ENCODE results near the gene NOC4L. TPM values are rescaled to one million over a fixed set of nuclear protein-coding genes. Genes with fewer than 3 reads are reported as not detected.

NOC4L gene
- total RNA-seq, 4 donors from 2014 or later: 10.4 to 15.4 (median 11.5) TPM

- TF ChIP-seq EP300 (IDR thresholded peaks at IDR 0.05) (no peak), POLR2A (IDR thresholded peaks at IDR 0.05; ENCODE audit: low read depth) (no peak), POLR2AphosphoS5 (IDR thresholded peaks at IDR 0.05) (no peak)
- TF ChIP-seq, protein P1, sequence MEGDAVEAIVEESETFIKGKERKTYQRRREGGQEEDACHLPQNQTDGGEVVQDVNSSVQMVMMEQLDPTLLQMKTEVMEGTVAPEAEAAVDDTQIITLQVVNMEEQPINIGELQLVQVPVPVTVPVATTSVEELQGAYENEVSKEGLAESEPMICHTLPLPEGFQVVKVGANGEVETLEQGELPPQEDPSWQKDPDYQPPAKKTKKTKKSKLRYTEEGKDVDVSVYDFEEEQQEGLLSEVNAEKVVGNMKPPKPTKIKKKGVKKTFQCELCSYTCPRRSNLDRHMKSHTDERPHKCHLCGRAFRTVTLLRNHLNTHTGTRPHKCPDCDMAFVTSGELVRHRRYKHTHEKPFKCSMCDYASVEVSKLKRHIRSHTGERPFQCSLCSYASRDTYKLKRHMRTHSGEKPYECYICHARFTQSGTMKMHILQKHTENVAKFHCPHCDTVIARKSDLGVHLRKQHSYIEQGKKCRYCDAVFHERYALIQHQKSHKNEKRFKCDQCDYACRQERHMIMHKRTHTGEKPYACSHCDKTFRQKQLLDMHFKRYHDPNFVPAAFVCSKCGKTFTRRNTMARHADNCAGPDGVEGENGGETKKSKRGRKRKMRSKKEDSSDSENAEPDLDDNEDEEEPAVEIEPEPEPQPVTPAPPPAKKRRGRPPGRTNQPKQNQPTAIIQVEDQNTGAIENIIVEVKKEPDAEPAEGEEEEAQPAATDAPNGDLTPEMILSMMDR (IDR thresholded peaks at IDR 0.05): no peak
- Histone ChIP-seq H3K9me3 (no peaks in the 10 kb centered on the region), H3K27me3 (peaks cover 0 to 90% (median 9%) of the 10 kb centered on the region in 4 donors), H3K27ac (replicated peaks in 1 of 4) (no peak overlapping the region), H3K36me3 (no peaks in the 10 kb centered on the region), H3K4me1 (peaks cover 0 to 22% (median 19%) of the 10 kb centered on the region in 4 donors), H3K4me3 (no peak overlapping the region)
- no peak for DNase-seq (ENCODE audit: extremely low spot score)
- intact Hi-C loops (cut with DNase I): no loop called here
- WGBS: 91% methylated on average over 10 of the region's 10 CpGs
Measured at GRCh38 chr12:132166801-132167591, 22.7 kb downstream of the NOC4L start.

- Histone ChIP-seq H3K27ac (replicated peaks in 1 of 4) (no peak overlapping the region), H3K4me1 (peaks cover 0 to 15% (median 12%) of the 10 kb centered on the region in 4 donors), H3K9me3 (no peaks in the 10 kb centered on the region), H3K27me3 (peaks cover 0 to 90% (median 12%) of the 10 kb centered on the region in 4 donors), H3K4me3 (no peak overlapping the region), H3K36me3 (no peaks in the 10 kb centered on the region)
- TF ChIP-seq EP300 (IDR thresholded peaks at IDR 0.05): no peak
- TF ChIP-seq POLR2A (IDR thresholded peaks at IDR 0.05; ENCODE audit: low read depth): no peak
- TF ChIP-seq, protein P1 (IDR thresholded peaks at IDR 0.05): no peak
- TF ChIP-seq POLR2AphosphoS5 (IDR thresholded peaks at IDR 0.05): no peak
- intact Hi-C loops (cut with DNase I): no loop called here
- 86% methylated on average over 25 of the region's 30 CpGs for WGBS
- DNase-seq (ENCODE audit: extremely low spot score): no peak
Measured at GRCh38 chr12:132167611-132168310, 23.5 kb downstream of the NOC4L start.

DNA sequence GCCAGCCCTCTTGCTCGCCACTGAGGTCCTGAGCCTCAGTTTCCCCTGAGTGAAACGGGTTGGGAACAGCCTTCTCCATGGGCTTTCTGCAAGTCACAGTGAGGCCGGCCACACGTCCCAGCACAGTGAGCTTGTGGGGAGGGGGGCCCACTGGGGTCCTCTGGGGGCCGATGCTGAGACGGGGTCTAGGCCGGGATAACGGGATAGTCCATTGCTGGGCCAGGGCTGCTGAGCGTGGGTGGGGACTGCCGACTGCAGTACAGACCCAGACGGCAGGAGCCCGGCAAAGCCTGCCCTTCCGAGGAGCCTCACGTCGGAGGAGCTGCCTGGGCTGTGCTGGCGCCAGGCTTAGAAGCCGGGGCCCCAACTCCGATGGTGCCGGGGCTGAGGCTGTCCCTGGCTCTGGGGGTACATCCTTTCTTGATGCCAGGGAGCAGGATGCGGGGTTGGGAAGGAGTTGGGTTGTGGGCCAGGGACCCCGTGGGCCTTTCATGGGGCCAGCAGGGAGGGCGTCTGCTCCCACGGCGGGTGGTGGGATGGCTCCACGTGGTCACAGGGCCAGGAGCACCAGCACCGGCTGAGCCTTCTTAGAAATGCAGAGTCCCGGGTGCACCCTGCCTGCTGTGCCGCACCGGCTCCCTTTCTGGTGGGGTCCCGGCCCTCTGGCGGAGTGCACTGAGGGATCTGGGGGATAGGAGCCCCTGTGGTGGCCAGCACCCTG is 24.2 kb downstream of the NOC4L start:
- H3K9me3 ChIP-seq: no peaks in the 10 kb centered on the region
- no peaks in the 10 kb centered on the region for H3K36me3 ChIP-seq
- peaks cover 0 to 8% (median 5%) of the 10 kb centered on the region in 4 donors for H3K4me1 ChIP-seq
- peaks cover 0 to 90% (median 12%) of the 10 kb centered on the region in 4 donors for H3K27me3 ChIP-seq
- DNase-seq (ENCODE audit: extremely low spot score): no peak
- H3K4me3 ChIP-seq: no peak overlapping the region
- WGBS: 79% methylated on average over 13 of the region's 31 CpGs
- no peak overlapping the region for H3K27ac ChIP-seq (replicated peaks in 1 of 4)
- TF ChIP-seq POLR2AphosphoS5 (IDR thresholded peaks at IDR 0.05) (no peak), POLR2A (IDR thresholded peaks at IDR 0.05; ENCODE audit: low read depth) (no peak), EP300 (IDR thresholded peaks at IDR 0.05) (no peak)
- TF ChIP-seq, protein P1 (IDR thresholded peaks at IDR 0.05): no peak
- intact Hi-C loops (cut with DNase I): no loop called here

GRCh38 chr12:132169376-132169775 is 25.1 kb downstream of the NOC4L start:
- H3K36me3 ChIP-seq: no peaks in the 10 kb centered on the region
- H3K4me1 ChIP-seq: peaks cover 0 to 5% (median 2%) of the 10 kb centered on the region in 4 donors
- no peak for TF ChIP-seq POLR2A (IDR thresholded peaks at IDR 0.05; ENCODE audit: low read depth)
- no peak overlapping the region for H3K4me3 ChIP-seq
- no peak overlapping the region for H3K27ac ChIP-seq (replicated peaks in 1 of 4)
- no peak for DNase-seq (ENCODE audit: extremely low spot score)
- no peaks in the 10 kb centered on the region for H3K9me3 ChIP-seq
- 89% methylated on average over 12 of the region's 17 CpGs for WGBS
- peaks cover 0 to 90% (median 9%) of the 10 kb centered on the region in 4 donors for H3K27me3 ChIP-seq
- intact Hi-C loops (cut with DNase I): no loop called here
